Body of pancreas (tissue), 4 donors: ENCODE results near the gene ZBBX. TPM values are rescaled to one million over a fixed set of nuclear protein-coding genes. Genes with fewer than 3 reads are reported as not detected.

ENCODE experiments used
- ATAC-seq: fragments of 150-250 bp; one replicate; pipeline ENCODE4 v1.9.1; 2016
- DNase-seq, 4 donors: peaks; one replicate each; pipeline ENCODE4 v3.0.0-alpha.2; 2019
- H3K27ac ChIP-seq, 4 donors: fragments of 200-600 bp; sonication (generic); 1 replicate in 3 of 4; 2 replicates in 1 of 4; pipeline versions ENCODE4 v1.5.1 to v1.6.1; 2016 to 2019; ENCODE audit warnings: mild to moderate bottlenecking in 1 of 4, mixed read lengths in 1 of 4, moderate library complexity in 1 of 4
- H3K27me3 ChIP-seq, 2 donors: fragments of 200-600 bp; sonication (generic); one replicate each; pipeline ENCODE4 v1.6.0; 2016; ENCODE audit warnings: mild to moderate bottlenecking in 1 of 2
- H3K36me3 ChIP-seq, 2 donors: fragments of 200-600 bp; sonication (generic); replicated peaks in 1 of 2; 2 replicates each; pipeline ENCODE4 v1.5.1; 2016; ENCODE audit warnings: low read depth in 2 of 2; ENCODE audit not compliant: insufficient read depth in 1 of 2
- H3K4me1 ChIP-seq: fragments of 200-600 bp; sonication (generic); one replicate; pipeline ENCODE4 v1.6.0; 2016
- H3K4me3 ChIP-seq, 2 donors: fragments of 200-600 bp; sonication (generic); 1 replicate in 1 of 2; 2 replicates in 1 of 2; pipeline ENCODE4 v1.5.1; 2016 to 2019
- H3K9me3 ChIP-seq, 3 donors: fragments of 200-600 bp; sonication (generic); 1 replicate in 2 of 3; 2 replicates in 1 of 3; pipeline ENCODE4 v1.5.1; 2016
- CTCF ChIP-seq, 7 experiments: fragments of 450-650 bp in 4 of 7; fragments of 200-600 bp in 3 of 7; sonication (generic) in 3 of 7; IDR thresholded peaks; one replicate each; pipeline ENCODE4 v1.5.1; 2016 to 2019; ENCODE audit warnings: antibody characterized with exemption in 7 of 7
- POLR2A ChIP-seq, 3 donors: fragments of 450-650 bp; IDR thresholded peaks; one replicate each; pipeline ENCODE4 v1.6.1; 2016; ENCODE audit warnings: antibody characterized with exemption in 3 of 3, mild to moderate bottlenecking in 2 of 3
- whole genome bisulfite sequencing, 2 donors: methylation state at CpG; one replicate each; pipeline ENCODE4 v1.1.5; 2017; 5-methylcytosine and 5-hydroxymethylcytosine counted together
- intact Hi-C: fragments of 100-400 bp; cut with DNase I; formaldehyde crosslinking; loops from one replicate; pipeline ENCODE4 v1.15.1; 2023
- total RNA-seq, 2 donors: library from RNA; depleted of rRNA; stranded (reverse); fragments of >200 nt; gene quantifications; one replicate each; pipeline ENCODE4 v1.1.0, GENCODE V29; 2016

Gene ZBBX
- total RNA-seq, 2 donors from 2014 or later, result 0.26 TPM; not detected in 1

GRCh38 chr3:167274141-167274874 lies 105.8 kb downstream of the ZBBX start:
- Histone ChIP-seq H3K27ac (peak overlapping the region in 2 of 4 donors; percentile 24 to 32), H3K4me3 (no peak overlapping the region), H3K36me3 (no peaks in the 10 kb centered on the region), H3K4me1 (peaks cover 8% of the 10 kb centered on the region), H3K27me3 (no peaks in the 10 kb centered on the region), H3K9me3 (no peaks in the 10 kb centered on the region)
- intact Hi-C loops, result no loop called here
- peak; percentile 89 for ATAC-seq
- WGBS, 2 donors, result 17% methylated on average over 7 of the region's 7 CpGs
- DNase-seq, result peak in 2 of 4 donors; percentile 14 to 40
- TF ChIP-seq POLR2A (IDR thresholded peaks at IDR 0.05) (no peak), CTCF (IDR thresholded peaks at IDR 0.05) (no peak)

- no peak overlapping the region for H3K4me3 ChIP-seq
- intact Hi-C loops, result no loop called here
- no peaks in the 10 kb centered on the region for H3K9me3 ChIP-seq
- H3K36me3 ChIP-seq, result no peaks in the 10 kb centered on the region
- no peaks in the 10 kb centered on the region for H3K27me3 ChIP-seq
- TF ChIP-seq CTCF (IDR thresholded peaks at IDR 0.05) (no peak), POLR2A (IDR thresholded peaks at IDR 0.05) (no peak)
- no peak for ATAC-seq
- 71 to 89% methylated on average over 1 of the region's 1 CpG for WGBS, 2 donors
- H3K4me1 ChIP-seq, result no peaks in the 10 kb centered on the region
- no peak overlapping the region for H3K27ac ChIP-seq
- no peak for DNase-seq
These were observed 127.1 kb downstream of the ZBBX start for GRCh38 chr3:167253037-167253436.

GRCh38 chr3:167251678-167252077 lies 128.4 kb downstream of the ZBBX start:
- Histone ChIP-seq H3K27ac (no peak overlapping the region), H3K27me3 (no peaks in the 10 kb centered on the region), H3K9me3 (no peaks in the 10 kb centered on the region), H3K36me3 (no peaks in the 10 kb centered on the region), H3K4me1 (peaks cover 7% of the 10 kb centered on the region), H3K4me3 (no peak overlapping the region)
- ATAC-seq (no peak), DNase-seq (no peak)
- WGBS, 2 donors, result 72 to 84% methylated on average over 3 of the region's 3 CpGs
- TF ChIP-seq POLR2A (IDR thresholded peaks at IDR 0.05) (no peak), CTCF (IDR thresholded peaks at IDR 0.05) (no peak)
- intact Hi-C loops, result no loop called here

- H3K27me3 ChIP-seq, result no peaks in the 10 kb centered on the region
- H3K27ac ChIP-seq, result no peak overlapping the region
- H3K9me3 ChIP-seq, result no peaks in the 10 kb centered on the region
- intact Hi-C loops, result no loop called here
- H3K4me3 ChIP-seq, result no peak overlapping the region
- no peak for DNase-seq
- peaks cover 9% of the 10 kb centered on the region for H3K4me1 ChIP-seq
- ATAC-seq, result peak; percentile 27
- no peak for TF ChIP-seq CTCF (IDR thresholded peaks at IDR 0.05)
- no peak for TF ChIP-seq POLR2A (IDR thresholded peaks at IDR 0.05)
- no peaks in the 10 kb centered on the region for H3K36me3 ChIP-seq
These were observed 133.8 kb downstream of the ZBBX start for GRCh38 chr3:167246252-167246651.
